T-helper 1 cell (primary cell): ENCODE results near the gene SLC41A2.
"Not testable (repeated sequence)": the region's sequence is repeated elsewhere in the genome, so short reads cannot be mapped to it uniquely, and the experiment has no call there.

Source experiments
- DNase-seq, 5 donors: peaks; one replicate each; pipeline ENCODE4 v3.0.0-alpha.2; 2012 to 2020

SLC41A2 gene

DNA sequence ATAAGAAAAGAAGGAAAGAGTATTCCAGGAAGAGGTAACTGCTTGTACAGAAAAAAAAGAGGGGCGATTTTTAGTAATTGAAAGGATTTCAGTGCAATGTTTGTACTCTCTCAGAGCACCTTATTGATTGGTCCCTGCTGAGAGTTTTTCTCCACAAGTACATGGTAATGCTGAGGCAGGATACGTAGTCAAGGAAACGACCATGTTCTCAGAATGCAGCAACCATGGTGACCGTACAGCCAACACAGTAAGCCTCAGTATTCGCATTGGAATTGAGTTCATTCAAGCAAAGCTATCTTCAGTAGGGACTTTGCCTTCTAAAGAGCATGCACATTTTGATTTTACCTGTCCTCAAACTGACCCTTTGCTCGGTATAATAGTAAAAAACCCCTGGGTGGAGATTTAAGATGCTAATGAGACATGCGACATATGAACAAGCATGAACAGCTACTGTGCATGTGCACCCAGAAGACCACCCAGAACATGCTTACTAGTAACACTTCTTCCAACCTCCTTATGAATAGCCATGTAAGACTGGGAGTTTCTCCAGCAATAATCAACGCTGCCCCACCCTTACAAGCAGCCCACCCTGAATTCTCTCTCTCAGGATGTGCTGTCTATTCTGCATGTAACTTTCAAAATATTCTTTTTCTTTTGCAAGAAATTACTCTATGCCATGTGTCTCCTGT lies 6.2 kb upstream of the SLC41A2 start:
- no peak for DNase-seq

DNA sequence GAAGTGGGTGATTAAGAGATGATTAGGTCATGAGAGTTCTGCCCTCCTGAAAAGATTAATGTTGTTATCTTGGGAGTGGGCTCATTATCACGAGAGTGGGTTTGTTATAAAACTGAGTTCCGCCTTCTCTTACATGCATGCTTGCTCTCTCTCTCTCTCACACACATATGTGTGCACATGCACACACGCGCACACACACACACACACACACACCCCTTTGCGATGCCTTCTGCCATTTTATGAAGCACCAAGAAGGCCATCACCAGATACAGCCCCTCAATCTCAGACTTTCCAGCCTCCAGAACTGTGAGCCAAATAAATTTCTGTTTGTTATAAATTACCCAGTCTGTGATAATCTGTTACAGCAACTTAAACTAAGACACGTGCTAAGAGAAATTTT lies 5.7 kb upstream of the SLC41A2 start:
- no peak for DNase-seq

- no peak for DNase-seq
Observed at GRCh38 chr12:104960464-104960863, 2.4 kb upstream of the SLC41A2 start.

GRCh38 chr12:104959335-104959841 lies 1.3 kb upstream of the SLC41A2 start:
- DNase-seq, result peak in 1 of 5 donors; percentile 8

GRCh38 chr12:104958805-104959334 lies 780 bp upstream of the SLC41A2 start:
- DNase-seq, result no peak

DNA sequence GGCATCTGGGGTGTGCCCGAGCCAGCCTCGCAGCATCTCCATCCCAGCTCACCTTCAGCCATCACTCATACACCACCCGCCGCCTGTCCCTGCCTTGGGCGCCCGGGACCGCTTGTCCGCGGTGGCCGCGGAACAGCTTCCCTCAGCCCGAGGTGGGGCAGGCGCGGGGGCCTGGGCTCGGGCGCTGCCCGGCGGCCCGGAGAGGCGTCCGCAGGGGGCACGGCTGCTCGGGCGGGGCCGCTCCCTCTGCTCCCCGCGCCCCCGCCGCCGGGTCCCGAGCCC lies 430 bp downstream of the SLC41A2 start:
- DNase-seq, result peak in 2 of 5 donors; percentile 18 to 22

- no peak for DNase-seq
Observed at GRCh38 chr12:104956870-104957718, 996 bp downstream of the SLC41A2 start.

DNA sequence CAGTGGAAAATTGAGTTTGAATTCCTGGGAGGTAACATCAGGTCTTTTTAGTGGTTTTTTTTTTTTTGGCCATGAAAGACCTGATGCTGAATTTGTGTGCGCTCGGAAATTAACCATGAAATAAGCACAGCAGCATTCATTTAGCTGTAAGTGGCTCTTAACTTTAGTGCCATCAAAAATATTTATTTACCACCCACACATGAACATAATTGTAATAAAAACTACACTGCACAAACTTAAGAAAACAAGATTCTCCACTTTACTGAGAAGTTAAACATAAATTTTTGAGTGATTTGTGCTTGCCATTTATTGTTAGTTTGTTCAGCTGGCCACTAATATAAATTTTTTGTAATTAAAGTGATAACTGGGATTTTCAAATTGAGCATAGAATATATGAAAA lies 2.4 kb downstream of the SLC41A2 start:
- DNase-seq, result no peak

GRCh38 chr12:104953323-104953722 lies 4.8 kb downstream of the SLC41A2 start:
- DNase-seq, result no peak

DNA sequence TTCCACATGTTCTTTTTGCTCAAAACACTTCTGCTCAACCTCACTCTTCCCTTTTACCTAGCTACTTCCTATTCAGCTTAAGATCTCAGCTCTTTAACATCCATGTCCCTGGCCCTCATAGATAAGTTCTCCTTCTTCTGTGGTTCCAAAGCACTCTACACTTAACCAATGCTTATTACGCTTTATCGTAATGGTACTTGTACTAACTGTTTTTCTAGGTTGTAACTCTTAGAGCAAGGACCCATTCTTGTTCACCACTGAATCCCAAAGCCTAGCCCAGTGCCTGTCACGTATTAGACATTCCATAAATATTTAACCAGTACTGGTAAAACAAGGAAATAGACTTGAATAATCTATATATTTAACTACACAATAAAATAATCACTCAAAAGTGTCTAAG lies 5.3 kb downstream of the SLC41A2 start:
- no peak for DNase-seq

- no peak for DNase-seq
Observed at GRCh38 chr12:104951759-104952509, 6.2 kb downstream of the SLC41A2 start.

DNA sequence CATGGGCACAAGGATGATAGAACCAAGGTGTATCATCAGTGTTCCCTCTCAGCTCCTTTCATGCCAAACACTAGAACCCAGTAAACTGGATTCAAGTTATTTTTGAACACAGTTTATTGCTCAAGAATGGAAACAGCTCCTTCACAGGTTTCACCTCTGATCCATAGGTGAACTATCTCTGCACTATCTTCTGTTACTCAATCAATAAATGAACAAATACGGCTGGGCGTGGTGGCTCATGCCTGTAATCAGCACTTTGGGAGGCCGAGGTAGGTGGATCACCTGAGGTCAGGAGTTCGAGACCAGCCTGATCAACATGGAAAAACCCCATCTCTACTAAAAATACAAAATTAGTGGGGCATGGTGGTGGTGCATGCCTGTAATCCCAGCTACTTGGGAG lies 9.4 kb downstream of the SLC41A2 start:
- DNase-seq, result not testable (repeated sequence)

GRCh38 chr12:104944252-104944651 lies 13.8 kb downstream of the SLC41A2 start:
- DNase-seq, result no peak

DNA sequence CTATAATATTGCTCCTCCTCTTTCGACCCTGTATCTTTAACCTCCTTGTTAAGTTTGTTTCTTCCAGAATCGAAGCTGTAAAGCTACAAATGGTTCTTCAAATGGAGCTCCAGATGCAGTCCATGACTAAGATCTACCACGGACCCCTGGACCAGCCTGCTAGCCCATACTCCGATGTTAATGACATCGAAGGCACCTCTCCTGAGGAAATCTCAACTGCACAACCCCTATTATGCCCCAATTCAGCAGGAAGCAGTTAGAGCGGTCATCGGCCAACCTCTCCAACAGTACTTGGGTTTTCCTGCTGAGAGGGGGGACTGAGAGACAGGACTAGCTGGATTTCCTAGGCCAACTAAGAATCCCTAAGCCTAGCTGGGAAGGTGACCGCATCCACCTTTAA lies 14.7 kb downstream of the SLC41A2 start:
- not testable (repeated sequence) for DNase-seq

- DNase-seq, result no peak
Observed at GRCh38 chr12:104942075-104942474, 16.0 kb downstream of the SLC41A2 start.

- no peak for DNase-seq
Observed at GRCh38 chr12:104941454-104941853, 16.6 kb downstream of the SLC41A2 start.

GRCh38 chr12:104939089-104939488 lies 19.0 kb downstream of the SLC41A2 start:
- DNase-seq, result no peak

DNA sequence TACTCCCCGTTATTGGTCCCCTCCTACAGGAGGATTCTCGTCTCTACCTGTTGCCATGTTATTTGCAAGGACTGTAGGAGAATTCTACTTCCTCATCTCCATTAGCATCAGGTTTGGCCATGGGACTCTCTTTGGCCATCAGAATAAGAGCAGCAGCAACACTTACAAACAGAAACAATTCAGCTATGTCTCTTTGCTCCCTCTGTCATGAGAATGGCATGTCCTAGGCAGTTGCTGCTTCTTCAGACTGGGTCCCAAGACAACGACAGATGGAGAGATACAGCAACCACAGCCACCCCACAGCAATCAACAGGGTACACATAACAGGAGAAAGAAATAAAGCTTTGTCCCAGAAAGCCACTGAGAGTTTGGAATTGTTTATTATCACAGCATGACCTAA lies 19.7 kb downstream of the SLC41A2 start:
- no peak for DNase-seq

DNA sequence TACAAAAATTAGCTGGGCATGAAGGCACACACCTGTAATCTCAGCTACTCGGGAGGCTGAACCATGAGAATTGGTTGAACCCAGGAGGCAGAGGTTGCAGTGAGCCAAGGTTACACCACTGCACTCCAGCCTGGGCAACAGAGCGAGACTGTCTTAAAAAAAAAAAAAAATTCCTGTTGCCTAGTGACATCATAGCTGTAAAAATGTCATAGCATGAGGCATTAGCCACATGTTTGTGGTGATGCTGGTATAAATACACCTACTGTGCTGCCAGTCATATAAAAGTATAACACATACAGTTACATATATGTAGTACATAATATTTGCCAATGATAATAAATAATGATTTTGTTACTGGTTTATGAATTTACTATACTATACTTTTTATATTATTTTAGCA lies 22.2 kb downstream of the SLC41A2 start:
- no peak for DNase-seq

- no peak for DNase-seq
Observed at GRCh38 chr12:104933778-104934177, 24.3 kb downstream of the SLC41A2 start.

- DNase-seq, result no peak
Observed at GRCh38 chr12:104933128-104933527, 25.0 kb downstream of the SLC41A2 start.

- peak in 1 of 5 donors; percentile 80 for DNase-seq
Observed at GRCh38 chr12:104930388-104931326, 27.4 kb downstream of the SLC41A2 start.
